Keratinocyte (primary cell): ENCODE measurements around the gene CACNG4. TPM values are rescaled to one million over a fixed set of nuclear protein-coding genes. Genes with fewer than 3 reads are reported as not detected.

Experiments
- DNase-seq: peaks from one replicate; pipeline ENCODE4 v3.0.0-alpha.2; 2011; ENCODE audit warnings: low read depth, missing footprints, low spot score
- FAIRE-seq: peaks from 2 replicates; lab custom pipeline; 2011; peaks lifted over from hg19 to GRCh38; lab: Jason Lieb, UNC
- H2AFZ ChIP-seq: 2 replicates; pipeline ENCODE4 v1.6.0; 2012; ENCODE audit warnings: low read length, control low read depth, inconsistent platforms; ENCODE audit not compliant: control insufficient read depth
- H3K27ac ChIP-seq: 2 replicates; pipeline ENCODE4 v1.5.1; 2011; ENCODE audit warnings: low read length; ENCODE audit not compliant: control insufficient read depth, insufficient read depth
- H3K27me3 ChIP-seq: 3 replicates; pipeline ENCODE4 v1.6.0; 2011; ENCODE audit warnings: low read length; ENCODE audit not compliant: control insufficient read depth, insufficient read depth; ENCODE audit errors: extremely low read depth
- H3K36me3 ChIP-seq, 2 experiments: 2 replicates in 1 of 2; 3 replicates in 1 of 2; pipeline ENCODE4 v1.5.1; 2011; ENCODE audit warnings: low read length in 2 of 2, mild to moderate bottlenecking in 1 of 2; ENCODE audit not compliant: control insufficient read depth in 2 of 2, insufficient read depth in 2 of 2; ENCODE audit errors: extremely low read depth in 1 of 2
- H3K4me1 ChIP-seq: 3 replicates; pipeline ENCODE4 v1.5.1; 2011; ENCODE audit warnings: low read length; ENCODE audit not compliant: control insufficient read depth, insufficient read depth; ENCODE audit errors: extremely low read depth
- H3K4me2 ChIP-seq: 3 replicates; pipeline ENCODE4 v1.6.0; 2011; ENCODE audit warnings: low read depth, low read length; ENCODE audit not compliant: control insufficient read depth, insufficient read depth; ENCODE audit errors: extremely low read depth
- H3K4me3 ChIP-seq, 3 experiments: fragments of 200-600 bp in 1 of 3; sonication (generic) in 1 of 3; 2 replicates in 2 of 3; 3 replicates in 1 of 3; pipeline ENCODE4 v1.5.1; 2011 to 2016; ENCODE audit warnings: low read length in 3 of 3, mild to moderate bottlenecking in 3 of 3, control low read depth in 2 of 3, inconsistent platforms in 1 of 3, low read depth in 1 of 3, mixed read lengths in 1 of 3, mixed run types in 1 of 3, moderate library complexity in 1 of 3; ENCODE audit not compliant: control insufficient read depth in 2 of 3, insufficient read depth in 2 of 3; ENCODE audit errors: extremely low read depth in 1 of 3
- H3K79me2 ChIP-seq: 2 replicates; pipeline ENCODE4 v1.6.0; 2012; ENCODE audit warnings: low read length; ENCODE audit not compliant: control insufficient read depth, insufficient read depth
- H3K9ac ChIP-seq: 3 replicates; pipeline ENCODE4 v1.6.0; 2011; ENCODE audit warnings: low read length; ENCODE audit not compliant: control insufficient read depth, insufficient read depth; ENCODE audit errors: extremely low read depth
- H3K9me1 ChIP-seq: 3 replicates; pipeline ENCODE4 v1.6.0; 2011; ENCODE audit warnings: low read length; ENCODE audit not compliant: control insufficient read depth, insufficient read depth; ENCODE audit errors: extremely low read depth
- H3K9me3 ChIP-seq: 2 replicates; pipeline ENCODE4 v1.5.1; 2012; ENCODE audit warnings: low read depth, low read length; ENCODE audit not compliant: control insufficient read depth
- H4K20me1 ChIP-seq: 3 replicates; pipeline ENCODE4 v1.6.0; 2011; ENCODE audit warnings: low read length; ENCODE audit not compliant: control insufficient read depth, insufficient read depth; ENCODE audit errors: extremely low read depth
- CTCF ChIP-seq, 3 experiments: IDR thresholded peaks in 1 of 3; conservative IDR thresholded peaks in 1 of 3; optimal IDR thresholded peaks in 1 of 3; 2 replicates in 2 of 3; 3 replicates in 1 of 3; pipeline versions ENCODE3 to v1.5.1; 2011; ENCODE audit warnings: low read length in 3 of 3, mild to moderate bottlenecking in 3 of 3, moderate library complexity in 2 of 3, control low read depth in 1 of 3, inconsistent platforms in 1 of 3; ENCODE audit not compliant: insufficient read depth in 2 of 3; ENCODE audit errors: extremely low read depth in 1 of 3
- EZH2 ChIP-seq: IDR thresholded peaks from one replicate; pipeline ENCODE4 v1.6.1; 2012; ENCODE audit warnings: inconsistent platforms, mild to moderate bottlenecking, low read length, moderate library complexity
- dilution Hi-C: fragments of 300-500 bp; cut with MboI; formaldehyde crosslinking; loops from one replicate; pipeline ENCODE4 v1.7.0; 2020; ENCODE audit warnings: low sequenced_read_pairs; ENCODE audit not compliant: extremely low pct_ligation_motif_present
- polyA plus RNA-seq, 5 experiments: library from polyadenylated mRNA; depleted of rRNA in 3 of 5; stranded (reverse) in 3 of 5; stranded (forward) in 1 of 5; unstranded in 1 of 5; fragments of >200 nt; gene quantifications; 1 replicate in 1 of 5; 2 replicates in 3 of 5; 3 replicates in 1 of 5; pipeline versions ENCODE4 v1.2.1 to v1.2.3, GENCODE V29; 2011 to 2012; ENCODE audit warnings: missing spikeins in 2 of 5, low read depth in 1 of 5, low replicate concordance in 1 of 5

The CACNG4 gene
- polyA plus RNA-seq, 1 donor (not counting 4 experiments of a cell fraction or from before 2014, with no cell fraction given), result not detected

- Histone ChIP-seq H2AFZ (no peak overlapping the region), H3K9me3 (no peaks in the 10 kb centered on the region), H3K4me2 (no peak overlapping the region), H3K27ac (no peak overlapping the region), H4K20me1 (no peaks in the 10 kb centered on the region), H3K27me3 (no peaks in the 10 kb centered on the region), H3K4me1 (no peaks in the 10 kb centered on the region), H3K4me3 (no peak overlapping the region), H3K9ac (no peak overlapping the region), H3K36me3 (peaks cover 0 to 6% of the 10 kb centered on the region in 2 experiments), H3K79me2 (no peaks in the 10 kb centered on the region), H3K9me1 (no peaks in the 10 kb centered on the region)
- DNase-seq (no peak), FAIRE-seq (no peak)
- no peak for TF ChIP-seq CTCF (optimal IDR thresholded peaks at IDR 0.05 in 1 of 3, IDR thresholded peaks at IDR 0.05 in 1 of 3, conservative IDR thresholded peaks at IDR 0.05 in 1 of 3; ENCODE audit: extremely low read depth in 1 of 3, insufficient read depth in 2 of 3, low read length in 3 of 3)
- TF ChIP-seq EZH2, result no peak
- dilution Hi-C loops, result no loop called here
Observed at GRCh38 chr17:67078292-67078691, 113.8 kb downstream of the CACNG4 start.

- H3K9me1 ChIP-seq, result no peaks in the 10 kb centered on the region
- no peaks in the 10 kb centered on the region for H3K79me2 ChIP-seq
- no peak overlapping the region for H3K9ac ChIP-seq
- no peak overlapping the region for H2AFZ ChIP-seq
- no peak for FAIRE-seq
- no peaks in the 10 kb centered on the region for H3K27me3 ChIP-seq
- H4K20me1 ChIP-seq, result no peaks in the 10 kb centered on the region
- H3K4me2 ChIP-seq, result no peak overlapping the region
- no peaks in the 10 kb centered on the region for H3K9me3 ChIP-seq
- H3K36me3 ChIP-seq, result peaks cover 0 to 6% of the 10 kb centered on the region in 2 experiments
- H3K4me3 ChIP-seq, result no peak overlapping the region
- no peak overlapping the region for H3K27ac ChIP-seq
- TF ChIP-seq CTCF (optimal IDR thresholded peaks at IDR 0.05 in 1 of 3, IDR thresholded peaks at IDR 0.05 in 1 of 3, conservative IDR thresholded peaks at IDR 0.05 in 1 of 3; ENCODE audit: extremely low read depth in 1 of 3, insufficient read depth in 2 of 3, low read length in 3 of 3) (no peak), EZH2 (no peak)
- DNase-seq, result no peak
- dilution Hi-C loops, result no loop called here
- H3K4me1 ChIP-seq, result no peaks in the 10 kb centered on the region
Observed at GRCh38 chr17:67079491-67079890, 115.0 kb downstream of the CACNG4 start.
